HG03575 (cell line): ENCODE measurements around the gene TDG.

Experiments used
- ATAC-seq: cut with Tn5 transposase; IDR thresholded peaks from one replicate; pipeline ENCODE4 v1.9.1; 2021; ENCODE audit not compliant: unreplicated experiment, insufficient number of reproducible peaks, low FRiP score; ENCODE audit errors: extremely low read depth

The TDG gene

GRCh38 chr12:103957865-103958388 lies 7.7 kb upstream of the TDG start:
- ATAC-seq, result no peak

- ATAC-seq, result no peak
Observed at GRCh38 chr12:103958621-103959020, 7.1 kb upstream of the TDG start.

- ATAC-seq, result no peak
Observed at GRCh38 chr12:103960616-103961227, 5.0 kb upstream of the TDG start.

- ATAC-seq, result no peak
Observed at GRCh38 chr12:103962493-103962892, 3.2 kb upstream of the TDG start.

GRCh38 chr12:103964805-103965204 lies 867 bp upstream of the TDG start:
- no peak for ATAC-seq

- ATAC-seq, result no peak
Observed at GRCh38 chr12:103965255-103965589, 450 bp upstream of the TDG start.

- no peak for ATAC-seq
Observed at GRCh38 chr12:103966736-103967135, 1.1 kb downstream of the TDG start.

- no peak for ATAC-seq
Observed at GRCh38 chr12:103969391-103969790, 3.7 kb downstream of the TDG start.

GRCh38 chr12:103973909-103974308 lies 8.2 kb downstream of the TDG start:
- ATAC-seq, result no peak

- ATAC-seq, result no peak
Observed at GRCh38 chr12:103975368-103975767, 9.7 kb downstream of the TDG start.

- no peak for ATAC-seq
Observed at GRCh38 chr12:103978384-103978982, 12.8 kb downstream of the TDG start.

- no peak for ATAC-seq
Observed at GRCh38 chr12:103986829-103987228, 21.2 kb downstream of the TDG start.

- no peak for ATAC-seq
Observed at GRCh38 chr12:103994235-103994634, 28.6 kb downstream of the TDG start.

GRCh38 chr12:103996595-103996994 lies 30.9 kb downstream of the TDG start:
- no peak for ATAC-seq

GRCh38 chr12:103997286-103997900 lies 31.7 kb downstream of the TDG start:
- ATAC-seq, result no peak

- ATAC-seq, result no peak
Observed at GRCh38 chr12:103998976-103999375, 33.3 kb downstream of the TDG start.

- no peak for ATAC-seq
Observed at GRCh38 chr12:104000807-104001434, 35.2 kb downstream of the TDG start.

GRCh38 chr12:104002686-104003085 lies 37.0 kb downstream of the TDG start:
- no peak for ATAC-seq

GRCh38 chr12:104003596-104003995 lies 37.9 kb downstream of the TDG start:
- no peak for ATAC-seq

- no peak for ATAC-seq
Observed at GRCh38 chr12:104006929-104007328, 41.3 kb downstream of the TDG start.
